Ascending aorta (tissue), 2 donors: Measurements from ENCODE around the gene PTGER1. TPM values are rescaled to one million over a fixed set of nuclear protein-coding genes. Genes with fewer than 3 reads are reported as not detected.
A peak's percentile ranks its signal among the peaks of the same experiment; 100 is the strongest.
"Not testable (repeated sequence)": the region's sequence is repeated elsewhere in the genome, so short reads cannot be mapped to it uniquely, and the experiment has no call there.

Source experiments
- DNase-seq, 2 donors: peaks; one replicate each; pipeline ENCODE4 v3.0.0-alpha.2; 2019; ENCODE audit warnings: low spot score in 2 of 2
- H3K27ac ChIP-seq, 2 donors: fragments of 200-600 bp; sonication (generic); one replicate each; pipeline ENCODE4 v1.5.1; 2016 to 2017; ENCODE audit warnings: mild to moderate bottlenecking in 1 of 2
- H3K27me3 ChIP-seq: fragments of 200-600 bp; sonication (generic); one replicate; pipeline ENCODE4 v1.5.1; 2017
- H3K36me3 ChIP-seq, 2 donors: fragments of 200-600 bp; sonication (generic); one replicate each; pipeline ENCODE4 v1.5.1; 2016
- H3K4me1 ChIP-seq, 2 donors: fragments of 200-600 bp; sonication (generic); one replicate each; pipeline ENCODE4 v1.5.1; 2016 to 2017; ENCODE audit warnings: mild to moderate bottlenecking in 1 of 2
- H3K4me3 ChIP-seq, 2 donors: fragments of 200-600 bp; sonication (generic); one replicate each; pipeline ENCODE4 v1.5.1; 2016 to 2017; ENCODE audit warnings: mild to moderate bottlenecking in 1 of 2
- H3K9me3 ChIP-seq, 2 donors: fragments of 200-600 bp; sonication (generic); one replicate each; pipeline ENCODE4 v1.5.1; 2016
- CTCF ChIP-seq, 3 experiments: fragments of 200-600 bp in 2 of 3; fragments of 450-650 bp in 1 of 3; sonication (generic) in 2 of 3; IDR thresholded peaks; one replicate each; pipeline ENCODE4 v1.5.1; 2016 to 2019; ENCODE audit warnings: antibody characterized with exemption in 3 of 3, mild to moderate bottlenecking in 1 of 3, moderate library complexity in 1 of 3
- intact Hi-C: fragments of 100-400 bp; cut with DNase I; formaldehyde crosslinking; loops from one replicate; pipeline ENCODE4 v1.15.1; 2023
- total RNA-seq: library from RNA; depleted of rRNA; stranded (reverse); fragments of >200 nt; gene quantifications from one replicate; pipeline ENCODE4 v1.1.0, GENCODE V29; 2016

Gene PTGER1
- total RNA-seq, 1 donor from 2014 or later, result 17.1 TPM

- DNase-seq, result no peak
- Histone ChIP-seq H3K27ac (no peak overlapping the region), H3K9me3 (no peaks in the 10 kb centered on the region), H3K36me3 (peaks cover 42 to 48% of the 10 kb centered on the region in 2 donors), H3K4me1 (peaks cover 8 to 21% of the 10 kb centered on the region in 2 donors), H3K27me3 (peaks cover 4% of the 10 kb centered on the region), H3K4me3 (peak overlapping the region in 1 of 2 donors; percentile 34)
- TF ChIP-seq CTCF (IDR thresholded peaks at IDR 0.05), result no peak
- intact Hi-C loops, result loop anchor here (5.0 kb wide), 3 partner anchors 39 to 334 kb away; partner anchors contain the start of genes ASF1B and PKN1
Observed at GRCh38 chr19:14471436-14472187, 3.5 kb downstream of the PTGER1 start.

- intact Hi-C loops, result loop anchor here (5.0 kb wide), 3 partner anchors 38 to 333 kb away; partner anchors contain the start of genes ASF1B and PKN1
- no peak for DNase-seq
- Histone ChIP-seq H3K36me3 (peaks cover 52 to 56% of the 10 kb centered on the region in 2 donors), H3K27me3 (peaks cover 4% of the 10 kb centered on the region), H3K4me1 (peaks cover 8 to 18% of the 10 kb centered on the region in 2 donors), H3K27ac (no peak overlapping the region), H3K4me3 (no peak overlapping the region), H3K9me3 (no peaks in the 10 kb centered on the region)
- TF ChIP-seq CTCF (IDR thresholded peaks at IDR 0.05), result no peak
Observed at GRCh38 chr19:14470031-14470876, 4.9 kb downstream of the PTGER1 start.

GRCh38 chr19:14467816-14468215 is 7.3 kb downstream of the PTGER1 start:
- intact Hi-C loops, result no loop called here
- no peak for DNase-seq
- Histone ChIP-seq H3K4me1 (peaks cover 4 to 6% of the 10 kb centered on the region in 2 donors), H3K27me3 (no peaks in the 10 kb centered on the region), H3K4me3 (no peak overlapping the region), H3K27ac (no peak overlapping the region), H3K36me3 (peaks cover 69 to 76% of the 10 kb centered on the region in 2 donors), H3K9me3 (no peaks in the 10 kb centered on the region)
- no peak for TF ChIP-seq CTCF (IDR thresholded peaks at IDR 0.05)

GRCh38 chr19:14467391-14467790 is 7.8 kb downstream of the PTGER1 start:
- no peak for TF ChIP-seq CTCF (IDR thresholded peaks at IDR 0.05)
- Histone ChIP-seq H3K9me3 (no peaks in the 10 kb centered on the region), H3K4me3 (no peak overlapping the region), H3K27ac (no peak overlapping the region), H3K27me3 (no peaks in the 10 kb centered on the region), H3K36me3 (peaks cover 73 to 80% of the 10 kb centered on the region in 2 donors), H3K4me1 (peaks cover under 1 to 3% of the 10 kb centered on the region in 2 donors)
- intact Hi-C loops, result no loop called here
- no peak for DNase-seq

- H3K4me3 ChIP-seq, result no peak overlapping the region
- peaks cover 71 to 80% of the 10 kb centered on the region in 2 donors for H3K36me3 ChIP-seq
- H3K9me3 ChIP-seq, result no peaks in the 10 kb centered on the region
- intact Hi-C loops, result no loop called here
- TF ChIP-seq CTCF (IDR thresholded peaks at IDR 0.05), result no peak
- no peak overlapping the region for H3K27ac ChIP-seq
- no peaks in the 10 kb centered on the region for H3K27me3 ChIP-seq
- H3K4me1 ChIP-seq, result no peaks in the 10 kb centered on the region
- no peak for DNase-seq
Observed at GRCh38 chr19:14463747-14464146, 11.4 kb downstream of the PTGER1 start.

- H3K4me3 ChIP-seq, DNase-seq, intact Hi-C loops, H3K9me3 ChIP-seq, H3K27me3 ChIP-seq, H3K4me1 ChIP-seq, H3K27ac ChIP-seq: not testable (repeated sequence)
- peaks cover 65 to 80% of the 10 kb centered on the region in 2 donors for H3K36me3 ChIP-seq
Observed at GRCh38 chr19:14462401-14462800, 12.8 kb downstream of the PTGER1 start.
